H9 (cell line): Measurements from ENCODE around the gene TPX2. TPM values are rescaled to one million over a fixed set of nuclear protein-coding genes. Genes with fewer than 3 reads are reported as not detected.

Source experiments
- DNase-seq: peaks from one replicate; pipeline ENCODE4 v3.0.0-alpha.2; 2017
- H2AFZ ChIP-seq: one replicate; pipeline ENCODE4 v1.6.1; 2013; ENCODE audit warnings: mild to moderate bottlenecking, low read length, control low read depth, moderate library complexity
- H2AK5ac ChIP-seq: 2 replicates; pipeline ENCODE4 v1.6.1; 2013; ENCODE audit warnings: low read length, control low read depth, mixed read lengths; ENCODE audit not compliant: insufficient read length
- H2BK120ac ChIP-seq: one replicate; pipeline ENCODE4 v1.6.1; 2013; ENCODE audit warnings: low read depth, mild to moderate bottlenecking, low read length, control low read depth, inconsistent platforms; ENCODE audit not compliant: poor library complexity, severe bottlenecking
- H2BK12ac ChIP-seq: 2 replicates; pipeline ENCODE4 v1.6.1; 2013; ENCODE audit warnings: low read length, control low read depth, mixed read lengths, low read depth; ENCODE audit not compliant: insufficient read length
- H2BK15ac ChIP-seq: 2 replicates; pipeline ENCODE4 v1.6.1; 2013; ENCODE audit warnings: low read depth, low read length, control low read depth
- H2BK20ac ChIP-seq: one replicate; pipeline ENCODE4 v1.6.1; 2013; ENCODE audit warnings: low read depth, mild to moderate bottlenecking, low read length, control low read depth, inconsistent platforms; ENCODE audit not compliant: poor library complexity, severe bottlenecking
- H2BK5ac ChIP-seq: 2 replicates; pipeline ENCODE4 v1.6.1; 2013; ENCODE audit warnings: low read length, control low read depth, mixed read lengths; ENCODE audit not compliant: insufficient read length
- H3K14ac ChIP-seq: 2 replicates; pipeline ENCODE4 v1.6.1; 2013; ENCODE audit warnings: low read length, control low read depth; ENCODE audit not compliant: insufficient read depth
- H3K18ac ChIP-seq: 2 replicates; pipeline ENCODE4 v1.6.1; 2013; ENCODE audit warnings: low read depth, mild to moderate bottlenecking, mixed read lengths, low read length, control low read depth; ENCODE audit not compliant: insufficient read length
- H3K23ac ChIP-seq: 2 replicates; pipeline ENCODE4 v1.6.1; 2013; ENCODE audit warnings: low read length, control low read depth, mixed read lengths, low read depth; ENCODE audit not compliant: insufficient read length
- H3K23me2 ChIP-seq: 2 replicates; pipeline ENCODE4 v1.6.1; 2013; ENCODE audit warnings: low read depth, mild to moderate bottlenecking, mixed read lengths, low read length, control low read depth; ENCODE audit not compliant: insufficient read length, poor library complexity, severe bottlenecking
- H3K27ac ChIP-seq: 2 replicates; pipeline ENCODE4 v1.5.1; 2013; ENCODE audit warnings: low read length, control low read depth, mixed read lengths, low read depth; ENCODE audit not compliant: insufficient read length
- H3K27me3 ChIP-seq: 2 replicates; pipeline ENCODE4 v1.6.1; 2013; ENCODE audit warnings: low read length, control low read depth, inconsistent platforms; ENCODE audit not compliant: insufficient read depth
- H3K4ac ChIP-seq: 2 replicates; pipeline ENCODE4 v1.6.1; 2013; ENCODE audit warnings: low read depth, mild to moderate bottlenecking, control low read depth, inconsistent platforms, low read length, moderate library complexity
- H3K4me1 ChIP-seq: 2 replicates; pipeline ENCODE4 v1.6.1; 2013; ENCODE audit warnings: low read length, control low read depth, inconsistent platforms; ENCODE audit not compliant: insufficient read depth
- H3K4me2 ChIP-seq: 2 replicates; pipeline ENCODE4 v1.6.1; 2013; ENCODE audit warnings: low read length, control low read depth, mixed read lengths; ENCODE audit not compliant: insufficient read length, insufficient read depth
- H3K56ac ChIP-seq: 2 replicates; pipeline ENCODE4 v1.6.1; 2013; ENCODE audit warnings: low read depth, mild to moderate bottlenecking, mixed read lengths, low read length, control low read depth; ENCODE audit not compliant: insufficient read length
- H3K79me1 ChIP-seq: 2 replicates; pipeline ENCODE4 v1.6.1; 2013; ENCODE audit warnings: low read depth, mild to moderate bottlenecking, moderate library complexity, low read length, control low read depth, inconsistent platforms; ENCODE audit not compliant: insufficient read depth, poor library complexity, severe bottlenecking
- H3K79me2 ChIP-seq: 2 replicates; pipeline ENCODE4 v1.6.1; 2013; ENCODE audit warnings: low read length, control low read depth, inconsistent platforms; ENCODE audit not compliant: insufficient read depth
- H3K9ac ChIP-seq: 2 replicates; pipeline ENCODE4 v1.6.1; 2013; ENCODE audit warnings: low read length, control low read depth, mixed read lengths; ENCODE audit not compliant: insufficient read length; ENCODE audit errors: extremely low read depth
- H3K9me3 ChIP-seq: one replicate; pipeline ENCODE4 v1.6.1; 2013; ENCODE audit warnings: low read depth, low read length, inconsistent platforms; ENCODE audit not compliant: control insufficient read depth
- H3T11ph ChIP-seq: one replicate; pipeline ENCODE4 v1.6.1; 2013; ENCODE audit warnings: mild to moderate bottlenecking, low read length, control low read depth, inconsistent platforms
- H4K20me1 ChIP-seq: one replicate; pipeline ENCODE4 v1.6.1; 2013; ENCODE audit not compliant: control insufficient read depth, insufficient read length, insufficient read depth
- H4K5ac ChIP-seq: 2 replicates; pipeline ENCODE4 v1.6.1; 2013; ENCODE audit warnings: low read depth, mild to moderate bottlenecking, mixed read lengths, low read length, control low read depth; ENCODE audit not compliant: insufficient read length
- H4K8ac ChIP-seq: replicated peaks from 2 replicates; pipeline ENCODE4 v1.6.1; 2013; ENCODE audit warnings: low read length, control low read depth, mixed read lengths, low read depth; ENCODE audit not compliant: insufficient read length
- H4K91ac ChIP-seq: 2 replicates; pipeline ENCODE4 v1.6.1; 2013; ENCODE audit warnings: low read depth, mild to moderate bottlenecking, moderate library complexity, mixed read lengths, low read length, control low read depth; ENCODE audit not compliant: insufficient read length
- H3K27ac Mint-ChIP-seq, 3 experiments: 2 replicates in 2 of 3; 3 replicates in 1 of 3; pipeline ENCODE4 v1.8.0; 2020 to 2021; ENCODE audit warnings: mixed read lengths in 3 of 3, mild to moderate bottlenecking in 1 of 3, moderate library complexity in 1 of 3
- H3K27me3 Mint-ChIP-seq: 2 replicates; pipeline ENCODE4 v1.8.0; 2021; ENCODE audit warnings: low read depth, mild to moderate bottlenecking, moderate library complexity, mixed read lengths
- H3K36me3 Mint-ChIP-seq, 3 experiments: 2 replicates in 2 of 3; 3 replicates in 1 of 3; pipeline ENCODE4 v1.8.0; 2020 to 2021; ENCODE audit warnings: low read depth in 3 of 3, mixed read lengths in 3 of 3; ENCODE audit not compliant: insufficient read depth in 1 of 3
- H3K4me1 Mint-ChIP-seq, 2 experiments: 2 replicates each; pipeline ENCODE4 v1.8.0; 2020; ENCODE audit warnings: mixed read lengths in 2 of 2
- H3K4me3 Mint-ChIP-seq, 2 experiments: 2 replicates in 1 of 2; 3 replicates in 1 of 2; pipeline ENCODE4 v1.8.0; 2020 to 2021; ENCODE audit warnings: mild to moderate bottlenecking in 2 of 2, mixed read lengths in 2 of 2, moderate library complexity in 1 of 2
- H3K9me3 Mint-ChIP-seq, 2 experiments: 2 replicates in 1 of 2; 3 replicates in 1 of 2; pipeline ENCODE4 v1.8.0; 2020; ENCODE audit warnings: mild to moderate bottlenecking in 2 of 2, mixed read lengths in 2 of 2, moderate library complexity in 1 of 2
- WGBS: extraction: QIAGEN DNeasy Blood & Tissue Kit; methylation state at CpG from one replicate; pipeline ENCODE4 v1.1.7; 2013; ENCODE audit warnings: missing lambda C conversion rate, low lambda C conversion rate, mixed read lengths; ENCODE audit not compliant: insufficient read length; ENCODE audit errors: extremely low coverage; 5-methylcytosine and 5-hydroxymethylcytosine counted together
- total RNA-seq: library from RNA; stranded (reverse); gene quantifications from 2 replicates; pipeline ENCODE4 v1.2.1, GENCODE V29; 2021
- TF ChIP-seq, protein P1 (sequence below): fragments of 200-600 bp; sonication (generic); conservative IDR thresholded peaks from 3 replicates; pipeline ENCODE4 v1.8.0; 2021; ENCODE audit warnings: antibody characterized with exemption, mild to moderate bottlenecking

TPX2 gene
- total RNA-seq, 1 experiment from 2014 or later: 161 TPM

DNA sequence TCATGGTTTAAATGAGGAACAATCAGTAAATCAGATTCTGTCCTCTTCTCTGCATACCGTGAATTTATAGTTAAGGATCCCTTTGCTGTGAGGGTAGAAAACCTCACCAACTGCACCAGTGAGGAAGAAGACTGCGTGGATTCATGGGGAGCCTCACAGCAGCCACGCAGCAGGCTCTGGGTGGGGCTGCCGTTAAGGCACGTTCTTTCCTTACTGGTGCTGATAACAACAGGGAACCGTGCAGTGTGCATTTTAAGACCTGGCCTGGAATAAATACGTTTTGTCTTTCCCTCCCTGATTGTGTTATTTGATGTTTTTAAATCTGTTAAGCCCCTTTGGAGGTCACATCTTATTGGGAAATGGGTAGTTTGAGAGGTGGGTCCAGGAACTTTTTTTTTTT is 62.4 kb downstream of the TPX2 start:
- no peak overlapping the region for H4K5ac ChIP-seq
- H3K36me3 Mint-ChIP-seq: peaks cover 29 to 86% (median 72%) of the 10 kb centered on the region in 3 experiments; a peak in 6 of 7 replicates
- H2BK12ac ChIP-seq: no peak overlapping the region
- no peak overlapping the region for H3K23ac ChIP-seq
- H3K27me3 Mint-ChIP-seq: no peaks in the 10 kb centered on the region
- H4K20me1 ChIP-seq: no peaks in the 10 kb centered on the region
- no peaks in the 10 kb centered on the region for H3K79me2 ChIP-seq
- no peak overlapping the region for H3K4me2 ChIP-seq
- H3K79me1 ChIP-seq: no peaks in the 10 kb centered on the region
- no CpG with 5 or more reads among the region's 7 CpGs for WGBS
- H2AK5ac ChIP-seq: no peak overlapping the region
- no peak overlapping the region for H4K91ac ChIP-seq
- H2BK120ac ChIP-seq: no peak overlapping the region
- H3K27me3 ChIP-seq: no peaks in the 10 kb centered on the region
- H3K9me3 Mint-ChIP-seq: no peaks in the 10 kb centered on the region; a peak in 1 of 5 replicates
- H2BK20ac ChIP-seq: no peak overlapping the region
- H3K9ac ChIP-seq: no peak overlapping the region
- H3K9me3 ChIP-seq: no peaks in the 10 kb centered on the region
- no peak overlapping the region for H2BK15ac ChIP-seq
- TF ChIP-seq, protein P1, sequence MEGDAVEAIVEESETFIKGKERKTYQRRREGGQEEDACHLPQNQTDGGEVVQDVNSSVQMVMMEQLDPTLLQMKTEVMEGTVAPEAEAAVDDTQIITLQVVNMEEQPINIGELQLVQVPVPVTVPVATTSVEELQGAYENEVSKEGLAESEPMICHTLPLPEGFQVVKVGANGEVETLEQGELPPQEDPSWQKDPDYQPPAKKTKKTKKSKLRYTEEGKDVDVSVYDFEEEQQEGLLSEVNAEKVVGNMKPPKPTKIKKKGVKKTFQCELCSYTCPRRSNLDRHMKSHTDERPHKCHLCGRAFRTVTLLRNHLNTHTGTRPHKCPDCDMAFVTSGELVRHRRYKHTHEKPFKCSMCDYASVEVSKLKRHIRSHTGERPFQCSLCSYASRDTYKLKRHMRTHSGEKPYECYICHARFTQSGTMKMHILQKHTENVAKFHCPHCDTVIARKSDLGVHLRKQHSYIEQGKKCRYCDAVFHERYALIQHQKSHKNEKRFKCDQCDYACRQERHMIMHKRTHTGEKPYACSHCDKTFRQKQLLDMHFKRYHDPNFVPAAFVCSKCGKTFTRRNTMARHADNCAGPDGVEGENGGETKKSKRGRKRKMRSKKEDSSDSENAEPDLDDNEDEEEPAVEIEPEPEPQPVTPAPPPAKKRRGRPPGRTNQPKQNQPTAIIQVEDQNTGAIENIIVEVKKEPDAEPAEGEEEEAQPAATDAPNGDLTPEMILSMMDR: no peak
- no peak overlapping the region for H3K56ac ChIP-seq
- no peak overlapping the region for H3K27ac Mint-ChIP-seq
- no peak overlapping the region for H2BK5ac ChIP-seq
- DNase-seq: no peak
- no peaks in the 10 kb centered on the region for H3K4me1 Mint-ChIP-seq
- no peak overlapping the region for H3K4me3 Mint-ChIP-seq
- H3K14ac ChIP-seq: no peak overlapping the region
- no peak overlapping the region for H3K27ac ChIP-seq
- no peak overlapping the region for H4K8ac ChIP-seq
- H3K23me2 ChIP-seq: peaks cover 3% of the 10 kb centered on the region
- H2AFZ ChIP-seq: no peak overlapping the region
- H3T11ph ChIP-seq: no peak overlapping the region
- no peak overlapping the region for H3K18ac ChIP-seq
- no peak overlapping the region for H3K4ac ChIP-seq
- H3K4me1 ChIP-seq: no peaks in the 10 kb centered on the region
